ENCODE measurements around the gene SRSF10.

Gene SRSF10

GRCh38 chr1:23978805-23979204 lies 1.3 kb downstream of the SRSF10 start:
- TF ChIP-seq YY1 (IDR thresholded peaks at IDR 0.05; ENCODE audit: insufficient read depth, insufficient read length), result no peak
- TF ChIP-seq SUZ12 (IDR thresholded peaks at IDR 0.05; ENCODE audit: extremely low read depth, insufficient read depth, insufficient read length), result no peak
- no peak for TF ChIP-seq ZNF274 (IDR thresholded peaks at IDR 0.05; ENCODE audit: low read depth, low read length)
- H3K9me3 ChIP-seq (ENCODE audit: insufficient read depth, low read length), result peaks cover 7% of the 10 kb centered on the region; the same call in 1 of the 2 replicates
- H3K27me3 ChIP-seq (ENCODE audit: insufficient read depth, insufficient read length), result no peaks in the 10 kb centered on the region
- H3K9ac ChIP-seq (ENCODE audit: insufficient read length, low read depth), result peak overlapping the region; percentile 100
- H3K36me3 ChIP-seq (ENCODE audit: insufficient read depth, insufficient read length, low read length), result peaks cover 50% of the 10 kb centered on the region
- DNase-seq (ENCODE audit: low read depth, low spot score), result no peak
- H3K4me1 ChIP-seq (ENCODE audit: insufficient read depth, insufficient read length), result no peaks in the 10 kb centered on the region
- H3K4me3 ChIP-seq (ENCODE audit: insufficient read length, low read depth), result peak overlapping the region; percentile 94

- DNase-seq (ENCODE audit: low read depth, low spot score), result no peak
- no peak overlapping the region for H3K9ac ChIP-seq (ENCODE audit: insufficient read length, low read depth)
- H3K36me3 ChIP-seq (ENCODE audit: insufficient read depth, insufficient read length, low read length), result peaks cover 58% of the 10 kb centered on the region
- H3K9me3 ChIP-seq (ENCODE audit: insufficient read depth, low read length), result peaks cover 7% of the 10 kb centered on the region; the same call in 1 of the 2 replicates
- H3K4me3 ChIP-seq (ENCODE audit: insufficient read length, low read depth), result peak overlapping the region; percentile 94
- TF ChIP-seq SUZ12 (IDR thresholded peaks at IDR 0.05; ENCODE audit: extremely low read depth, insufficient read depth, insufficient read length) (no peak), ZNF274 (IDR thresholded peaks at IDR 0.05; ENCODE audit: low read depth, low read length) (no peak), YY1 (IDR thresholded peaks at IDR 0.05; ENCODE audit: insufficient read depth, insufficient read length) (no peak)
- H3K4me1 ChIP-seq (ENCODE audit: insufficient read depth, insufficient read length), result no peaks in the 10 kb centered on the region
- H3K27me3 ChIP-seq (ENCODE audit: insufficient read depth, insufficient read length), result no peaks in the 10 kb centered on the region
Measured at GRCh38 chr1:23977854-23978191, 2.3 kb downstream of the SRSF10 start.

- Histone ChIP-seq H3K4me1 (ENCODE audit: insufficient read depth, insufficient read length) (no peaks in the 10 kb centered on the region), H3K9me3 (ENCODE audit: insufficient read depth, low read length) (peaks cover 7% of the 10 kb centered on the region; the same call in 1 of the 2 replicates), H3K27me3 (ENCODE audit: insufficient read depth, insufficient read length) (no peaks in the 10 kb centered on the region), H3K36me3 (ENCODE audit: insufficient read depth, insufficient read length, low read length) (peaks cover 61% of the 10 kb centered on the region), H3K9ac (ENCODE audit: insufficient read length, low read depth) (peak overlapping the region; percentile 0), H3K4me3 (ENCODE audit: insufficient read length, low read depth) (no peak overlapping the region)
- no peak for DNase-seq (ENCODE audit: low read depth, low spot score)
- TF ChIP-seq ZNF274 (IDR thresholded peaks at IDR 0.05; ENCODE audit: low read depth, low read length) (no peak), YY1 (IDR thresholded peaks at IDR 0.05; ENCODE audit: insufficient read depth, insufficient read length) (no peak), SUZ12 (IDR thresholded peaks at IDR 0.05; ENCODE audit: extremely low read depth, insufficient read depth, insufficient read length) (no peak)
Measured at GRCh38 chr1:23977187-23977853, 2.8 kb downstream of the SRSF10 start.

- no peaks in the 10 kb centered on the region for H3K9me3 ChIP-seq (ENCODE audit: insufficient read depth, low read length)
- peaks cover 82% of the 10 kb centered on the region for H3K36me3 ChIP-seq (ENCODE audit: insufficient read depth, insufficient read length, low read length)
- no peaks in the 10 kb centered on the region for H3K4me1 ChIP-seq (ENCODE audit: insufficient read depth, insufficient read length)
- H3K4me3 ChIP-seq (ENCODE audit: insufficient read length, low read depth), result no peak overlapping the region
- H3K9ac ChIP-seq (ENCODE audit: insufficient read length, low read depth), result no peak overlapping the region
- H3K27me3 ChIP-seq (ENCODE audit: insufficient read depth, insufficient read length), result no peaks in the 10 kb centered on the region
- no peak for DNase-seq (ENCODE audit: low read depth, low spot score)
- no peak for TF ChIP-seq ZNF274 (IDR thresholded peaks at IDR 0.05; ENCODE audit: low read depth, low read length)
- no peak for TF ChIP-seq SUZ12 (IDR thresholded peaks at IDR 0.05; ENCODE audit: extremely low read depth, insufficient read depth, insufficient read length)
- no peak for TF ChIP-seq YY1 (IDR thresholded peaks at IDR 0.05; ENCODE audit: insufficient read depth, insufficient read length)
Measured at GRCh38 chr1:23967871-23968270, 12.3 kb downstream of the SRSF10 start.

- Histone ChIP-seq H3K4me1 (ENCODE audit: insufficient read depth, insufficient read length) (no peaks in the 10 kb centered on the region), H3K9me3 (ENCODE audit: insufficient read depth, low read length) (no peaks in the 10 kb centered on the region), H3K9ac (ENCODE audit: insufficient read length, low read depth) (no peak overlapping the region), H3K36me3 (ENCODE audit: insufficient read depth, insufficient read length, low read length) (peaks cover 76% of the 10 kb centered on the region), H3K4me3 (ENCODE audit: insufficient read length, low read depth) (no peak overlapping the region), H3K27me3 (ENCODE audit: insufficient read depth, insufficient read length) (no peaks in the 10 kb centered on the region)
- TF ChIP-seq YY1 (IDR thresholded peaks at IDR 0.05; ENCODE audit: insufficient read depth, insufficient read length) (no peak), ZNF274 (IDR thresholded peaks at IDR 0.05; ENCODE audit: low read depth, low read length) (no peak), SUZ12 (IDR thresholded peaks at IDR 0.05; ENCODE audit: extremely low read depth, insufficient read depth, insufficient read length) (no peak)
- no peak for DNase-seq (ENCODE audit: low read depth, low spot score)
Measured at GRCh38 chr1:23966973-23967493, 13.1 kb downstream of the SRSF10 start.

GRCh38 chr1:23964790-23965740 lies 15.1 kb downstream of the SRSF10 start:
- Histone ChIP-seq H3K9ac (ENCODE audit: insufficient read length, low read depth) (no peak overlapping the region), H3K36me3 (ENCODE audit: insufficient read depth, insufficient read length, low read length) (peaks cover 70% of the 10 kb centered on the region), H3K9me3 (ENCODE audit: insufficient read depth, low read length) (no peaks in the 10 kb centered on the region), H3K4me3 (ENCODE audit: insufficient read length, low read depth) (no peak overlapping the region), H3K27me3 (ENCODE audit: insufficient read depth, insufficient read length) (no peaks in the 10 kb centered on the region), H3K4me1 (ENCODE audit: insufficient read depth, insufficient read length) (no peaks in the 10 kb centered on the region)
- no peak for DNase-seq (ENCODE audit: low read depth, low spot score)
- no peak for TF ChIP-seq SUZ12 (IDR thresholded peaks at IDR 0.05; ENCODE audit: extremely low read depth, insufficient read depth, insufficient read length)
- TF ChIP-seq ZNF274 (IDR thresholded peaks at IDR 0.05; ENCODE audit: low read depth, low read length), result no peak
- TF ChIP-seq YY1 (IDR thresholded peaks at IDR 0.05; ENCODE audit: insufficient read depth, insufficient read length), result no peak

- Histone ChIP-seq H3K4me3 (ENCODE audit: insufficient read length, low read depth) (no peak overlapping the region), H3K4me1 (ENCODE audit: insufficient read depth, insufficient read length) (no peaks in the 10 kb centered on the region), H3K9me3 (ENCODE audit: insufficient read depth, low read length) (no peaks in the 10 kb centered on the region), H3K36me3 (ENCODE audit: insufficient read depth, insufficient read length, low read length) (peaks cover 64% of the 10 kb centered on the region), H3K9ac (ENCODE audit: insufficient read length, low read depth) (no peak overlapping the region), H3K27me3 (ENCODE audit: insufficient read depth, insufficient read length) (no peaks in the 10 kb centered on the region)
- no peak for TF ChIP-seq ZNF274 (IDR thresholded peaks at IDR 0.05; ENCODE audit: low read depth, low read length)
- no peak for TF ChIP-seq SUZ12 (IDR thresholded peaks at IDR 0.05; ENCODE audit: extremely low read depth, insufficient read depth, insufficient read length)
- no peak for TF ChIP-seq YY1 (IDR thresholded peaks at IDR 0.05; ENCODE audit: insufficient read depth, insufficient read length)
- no peak for DNase-seq (ENCODE audit: low read depth, low spot score)
Measured at GRCh38 chr1:23964235-23964668, 15.9 kb downstream of the SRSF10 start.
